Endothelial cell of umbilical vein (primary cell): ENCODE results near the gene LHX2. TPM values are rescaled to one million over a fixed set of nuclear protein-coding genes. Genes with fewer than 3 reads are reported as not detected.

ENCODE experiments used
- BruUV-seq: library from RNA; stranded (reverse); fragments of 400-500 nt; replicated peaks from 2 replicates; lab custom pipeline; 2021; lab: Mats Ljungman, UMichigan
- CTCF ChIA-PET: fragments of 300-600, 350-600 bp; sonication (Branson Sonifier 250); formaldehyde crosslinking; loops from one replicate; lab custom pipeline; 2021; ENCODE audit warnings: antibody characterized with exemption, inconsistent platforms; lab: Charles Lee
- POLR2A ChIA-PET: fragments of 300-600, 350-600 bp; sonication (Branson Sonifier 250); formaldehyde crosslinking; loops from one replicate; lab custom pipeline; 2021; ENCODE audit warnings: antibody characterized with exemption, inconsistent platforms; lab: Charles Lee
- DNase-seq: peaks from one replicate; pipeline ENCODE4 v3.0.0-alpha.2; 2011; ENCODE audit warnings: low read depth, low spot score
- FAIRE-seq: peaks from 2 replicates; lab custom pipeline; 2011; peaks lifted over from hg19 to GRCh38; lab: Jason Lieb, UNC
- H2AFZ ChIP-seq: 2 replicates; pipeline ENCODE4 v1.6.0; 2012; ENCODE audit warnings: low read depth, low read length, control low read depth, inconsistent platforms
- H3K27ac ChIP-seq: 2 replicates; pipeline ENCODE4 v1.5.1; 2011; ENCODE audit warnings: low read depth, mild to moderate bottlenecking, control low read depth, low read length, moderate library complexity; ENCODE audit not compliant: insufficient read depth
- H3K27me3 ChIP-seq, 2 experiments: 2 replicates each; pipeline versions ENCODE4 v1.6.0 to v1.6.1; 2011; ENCODE audit warnings: low read length in 2 of 2, mixed read lengths in 1 of 2; ENCODE audit not compliant: control insufficient read depth in 2 of 2, insufficient read depth in 2 of 2
- H3K36me3 ChIP-seq, 2 experiments: 2 replicates in 1 of 2; 3 replicates in 1 of 2; pipeline ENCODE4 v1.5.1; 2011; ENCODE audit warnings: low read length in 2 of 2, mild to moderate bottlenecking in 1 of 2, moderate library complexity in 1 of 2; ENCODE audit not compliant: control insufficient read depth in 2 of 2, insufficient read depth in 2 of 2; ENCODE audit errors: extremely low read depth in 1 of 2
- H3K4me1 ChIP-seq: 3 replicates; pipeline ENCODE4 v1.5.1; 2011; ENCODE audit warnings: mild to moderate bottlenecking, low read length; ENCODE audit not compliant: control insufficient read depth, insufficient read depth; ENCODE audit errors: extremely low read depth
- H3K4me2 ChIP-seq: 2 replicates; pipeline ENCODE4 v1.6.1; 2011; ENCODE audit warnings: low read length, control low read depth, mixed read lengths; ENCODE audit not compliant: insufficient read depth
- H3K4me3 ChIP-seq, 3 experiments: fragments of 200-600 bp in 1 of 3; sonication (generic), shearing (Covaris generic) in 1 of 3; replicated peaks in 1 of 3; 2 replicates each; pipeline ENCODE4 v1.5.1; 2011 to 2016; ENCODE audit warnings: control low read depth in 3 of 3, low read length in 3 of 3, mild to moderate bottlenecking in 2 of 3, inconsistent platforms in 1 of 3, low read depth in 1 of 3, moderate library complexity in 1 of 3; ENCODE audit not compliant: insufficient read depth in 1 of 3
- H3K79me2 ChIP-seq: 2 replicates; pipeline ENCODE4 v1.6.0; 2012; ENCODE audit warnings: low read length, inconsistent platforms; ENCODE audit not compliant: control insufficient read depth, insufficient read depth
- H3K9ac ChIP-seq: replicated peaks from 2 replicates; pipeline ENCODE3; 2011; ENCODE audit warnings: low read length, control low read depth; ENCODE audit not compliant: insufficient read depth; ENCODE audit errors: extremely low read depth
- H3K9me1 ChIP-seq: replicated peaks from 3 replicates; pipeline ENCODE4 v1.6.0; 2011; ENCODE audit warnings: mild to moderate bottlenecking, low read length; ENCODE audit not compliant: control insufficient read depth, insufficient read depth; ENCODE audit errors: extremely low read depth
- H3K9me3 ChIP-seq: replicated peaks from 2 replicates; pipeline ENCODE4 v1.5.1; 2012; ENCODE audit warnings: low read length, inconsistent platforms; ENCODE audit not compliant: control insufficient read depth, insufficient read depth
- H4K20me1 ChIP-seq: replicated peaks from 2 replicates; pipeline ENCODE3; 2011; ENCODE audit warnings: mild to moderate bottlenecking, low read length; ENCODE audit not compliant: control insufficient read depth, insufficient read depth; ENCODE audit errors: extremely low read depth
- CTCF ChIP-seq, 2 donors: IDR thresholded peaks; 1 replicate in 1 of 2; 2 replicates in 1 of 2; pipeline ENCODE4 v1.5.1; 2011; ENCODE audit warnings: low read length in 2 of 2, mild to moderate bottlenecking in 2 of 2, moderate library complexity in 2 of 2, control low read depth in 1 of 2, inconsistent platforms in 1 of 2, low read depth in 1 of 2; ENCODE audit not compliant: insufficient read depth in 1 of 2; ENCODE audit errors: extremely low read depth in 1 of 2
- EZH2 ChIP-seq: IDR thresholded peaks from 2 replicates; pipeline ENCODE4 v1.6.1; 2012; ENCODE audit warnings: borderline replicate concordance, low read depth, mild to moderate bottlenecking, moderate library complexity, low read length, inconsistent platforms; ENCODE audit not compliant: severe bottlenecking
- FOS ChIP-seq: IDR thresholded peaks from 2 replicates; pipeline ENCODE4 v1.6.1; 2011; ENCODE audit warnings: mild to moderate bottlenecking, low read length, moderate library complexity, borderline replicate concordance; ENCODE audit not compliant: insufficient read depth
- dilution Hi-C: fragments of 300-500 bp; cut with MboI; formaldehyde crosslinking; loops from one replicate; pipeline ENCODE4 v1.15.0; 2019; ENCODE audit warnings: low sequenced_read_pairs; ENCODE audit not compliant: extremely low pct_ligation_motif_present
- intact Hi-C: fragments of 100-400 bp; cut with micrococcal nuclease; formaldehyde crosslinking; loops from one replicate; pipeline ENCODE4 v1.10.0; 2022
- polyA plus RNA-seq, 4 experiments: library from polyadenylated mRNA; depleted of rRNA in 3 of 4; stranded (reverse) in 3 of 4; unstranded in 1 of 4; fragments of >200 nt; gene quantifications; 2 replicates each; pipeline versions ENCODE4 v1.2.1 to v1.2.3, GENCODE V29; 2011 to 2012; ENCODE audit warnings: missing spikeins in 1 of 4
- total RNA-seq: library from RNA; stranded (reverse); gene quantifications from 2 replicates; pipeline ENCODE4 v1.2.3, GENCODE V29; 2021

Gene LHX2
- total and polyA plus RNA-seq, 2 donors (not counting 3 experiments of a cell fraction or from before 2014, with no cell fraction given): not detected

- CTCF ChIA-PET: no interaction called here
- TF ChIP-seq CTCF (IDR thresholded peaks at IDR 0.05; ENCODE audit: extremely low read depth in 1 of 2, insufficient read depth in 1 of 2, low read depth in 1 of 2, low read length in 2 of 2): no peak
- no peak for TF ChIP-seq FOS
- TF ChIP-seq EZH2: peak; percentile 86
- dilution Hi-C loops (no loop called here), intact Hi-C loops (no loop called here)
- Histone ChIP-seq H3K9ac (no peak overlapping the region), H3K4me3 (no peak overlapping the region), H3K9me3 (no peaks in the 10 kb centered on the region), H3K4me1 (peaks cover 3% of the 10 kb centered on the region), H3K27me3 (peaks cover 91 to 97% of the 10 kb centered on the region in 2 experiments), H3K79me2 (no peaks in the 10 kb centered on the region), H3K4me2 (no peak overlapping the region), H2AFZ (no peak overlapping the region), H3K36me3 (no peaks in the 10 kb centered on the region), H3K9me1 (no peaks in the 10 kb centered on the region), H3K27ac (no peak overlapping the region), H4K20me1 (no peaks in the 10 kb centered on the region)
- DNase-seq (no peak), FAIRE-seq (no peak)
- POLR2A ChIA-PET: no interaction called here
- no TSS peak for BruUV-seq
Measured at GRCh38 chr9:124008694-124009530, 2.7 kb upstream of the LHX2 start.
